GM06990 (cell line): ENCODE results near the gene XG.
"Not testable (repeated sequence)": the region's sequence is repeated elsewhere in the genome, so short reads cannot be mapped to it uniquely, and the experiment has no call there.

Source experiments
- DNase-seq: peaks from one replicate; pipeline ENCODE4 v3.0.0-alpha.2; 2011; ENCODE audit not compliant: insufficient read length; ENCODE audit errors: extremely low read depth
- H3K27me3 ChIP-seq: replicated peaks from 2 replicates; pipeline ENCODE4 v1.6.0; 2011; ENCODE audit warnings: low read length; ENCODE audit not compliant: control insufficient read depth, insufficient read depth
- H3K36me3 ChIP-seq: 2 replicates; pipeline ENCODE4 v1.5.1; 2011; ENCODE audit warnings: low read length; ENCODE audit not compliant: control insufficient read depth, insufficient read depth
- H3K4me3 ChIP-seq: replicated peaks from 2 replicates; pipeline ENCODE4 v1.5.1; 2011; ENCODE audit warnings: low read depth, mild to moderate bottlenecking, control low read depth, low read length
- CTCF ChIP-seq: IDR thresholded peaks from 2 replicates; pipeline ENCODE4 v1.5.1; 2011; ENCODE audit warnings: low read length, control low read depth, mild to moderate bottlenecking, inconsistent platforms; ENCODE audit not compliant: insufficient read depth, poor library complexity, severe bottlenecking

XG gene

GRCh38 chrX:2751874-2752300 lies at the start of gene XG:
TSS of gene XG (plus strand) at chrX:2752040. CDS start at chrX:2752275, 235 bp downstream.
- H3K4me3 ChIP-seq, H3K36me3 ChIP-seq, H3K27me3 ChIP-seq, DNase-seq: not testable (repeated sequence)

GRCh38 chrX:2703991-2704369 lies 47.9 kb upstream of the XG start:
- H3K27me3 ChIP-seq: no peaks in the 10 kb centered on the region
- no peak overlapping the region for H3K4me3 ChIP-seq
- TF ChIP-seq CTCF: no peak
- DNase-seq: no peak
- no peaks in the 10 kb centered on the region for H3K36me3 ChIP-seq

GRCh38 chrX:2705046-2705832 lies 46.6 kb upstream of the XG start:
- no peaks in the 10 kb centered on the region for H3K27me3 ChIP-seq
- TF ChIP-seq CTCF: no peak
- no peak for DNase-seq
- H3K36me3 ChIP-seq: no peaks in the 10 kb centered on the region
- no peak overlapping the region for H3K4me3 ChIP-seq

GRCh38 chrX:2707334-2707760 lies 44.5 kb upstream of the XG start:
- peak; percentile 83 for DNase-seq
- peak; percentile 27 for TF ChIP-seq CTCF
- H3K4me3 ChIP-seq: 0 out of 2 replicates have a peak overlapping the region, but pooled peaks have one; percentile 4
- no peaks in the 10 kb centered on the region for H3K27me3 ChIP-seq
- no peaks in the 10 kb centered on the region; the same call in 1 of the 2 replicates for H3K36me3 ChIP-seq

- H3K27me3 ChIP-seq: no peaks in the 10 kb centered on the region
- TF ChIP-seq CTCF: no peak
- peaks cover 4% of the 10 kb centered on the region for H3K36me3 ChIP-seq
- H3K4me3 ChIP-seq: no peak overlapping the region
- no peak for DNase-seq
Measured at GRCh38 chrX:2708021-2708420, 43.8 kb upstream of the XG start.

GRCh38 chrX:2708592-2709188 lies 43.1 kb upstream of the XG start:
- Histone ChIP-seq H3K36me3 (peaks cover 8% of the 10 kb centered on the region), H3K4me3 (no peak overlapping the region), H3K27me3 (no peaks in the 10 kb centered on the region)
- DNase-seq: no peak
- TF ChIP-seq CTCF: no peak
